Ishikawa (cell line): ENCODE results near the gene GPC6.

Source experiments
- CEBPB ChIP-seq: IDR thresholded peaks from 2 replicates; pipeline ENCODE4 v1.6.1; 2012
- CREB1 ChIP-seq: IDR thresholded peaks from 2 replicates; pipeline ENCODE4 v1.6.1; 2012; ENCODE audit warnings: low read depth
- EGR1 ChIP-seq: IDR thresholded peaks from 2 replicates; pipeline ENCODE4 v1.6.1; 2012
- EP300 ChIP-seq: IDR thresholded peaks from 2 replicates; pipeline ENCODE4 v1.6.1; 2012; ENCODE audit warnings: borderline replicate concordance
- FOXM1 ChIP-seq: IDR thresholded peaks from 2 replicates; pipeline ENCODE4 v1.6.1; 2012; ENCODE audit warnings: low read depth, borderline replicate concordance
- MAX ChIP-seq: IDR thresholded peaks from 2 replicates; pipeline ENCODE4 v1.6.1; 2012
- NFIC ChIP-seq: IDR thresholded peaks from 2 replicates; pipeline ENCODE4 v1.6.1; 2012
- RAD21 ChIP-seq: IDR thresholded peaks from 2 replicates; pipeline ENCODE4 v1.6.1; 2012; ENCODE audit warnings: low read depth
- REST ChIP-seq: IDR thresholded peaks from 2 replicates; pipeline ENCODE4 v1.6.1; 2012; ENCODE audit warnings: low read depth, mild to moderate bottlenecking
- TAF1 ChIP-seq: IDR thresholded peaks from 2 replicates; pipeline ENCODE4 v1.6.1; 2012; ENCODE audit warnings: low read depth, mild to moderate bottlenecking
- TCF12 ChIP-seq: IDR thresholded peaks from 2 replicates; pipeline ENCODE4 v1.6.1; 2012; ENCODE audit warnings: low read depth
- TEAD4 ChIP-seq: IDR thresholded peaks from 2 replicates; pipeline ENCODE4 v1.6.1; 2012
- USF1 ChIP-seq: IDR thresholded peaks from 2 replicates; pipeline ENCODE4 v1.6.1; 2012
- YY1 ChIP-seq: IDR thresholded peaks from 2 replicates; pipeline ENCODE4 v1.6.1; 2012; ENCODE audit warnings: low read depth
- ZBTB7A ChIP-seq: IDR thresholded peaks from 2 replicates; pipeline ENCODE4 v1.6.1; 2012; ENCODE audit warnings: low read depth

GPC6 gene

GRCh38 chr13:93786846-93787489 lies 560.4 kb downstream of the GPC6 start:
- TF ChIP-seq TAF1 (no peak), MAX (no peak), RAD21 (no peak), YY1 (no peak), EGR1 (no peak), REST (no peak), EP300 (no peak), TEAD4 (no peak), USF1 (no peak)

DNA sequence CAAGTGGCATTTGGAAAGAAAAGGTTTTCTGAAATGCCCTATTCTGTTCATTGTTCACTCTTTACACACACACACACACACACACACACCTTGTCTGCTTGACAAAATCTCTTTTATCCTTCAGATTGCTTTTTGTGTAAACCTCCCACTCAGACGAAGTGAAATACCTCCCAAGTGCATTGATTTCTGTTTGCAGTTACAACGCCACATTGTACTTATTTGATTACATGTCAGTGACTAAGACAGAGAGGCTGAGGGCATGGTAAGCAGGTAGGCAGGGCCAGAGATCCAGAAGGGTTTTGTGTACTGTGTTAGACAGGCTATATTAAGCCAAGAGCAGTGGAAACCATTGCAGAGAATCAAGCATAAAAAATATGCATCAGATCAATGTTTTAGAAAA lies 561.8 kb downstream of the GPC6 start:
- TF ChIP-seq YY1 (no peak), CREB1 (no peak), RAD21 (no peak), EGR1 (no peak), TAF1 (no peak), MAX (no peak), ZBTB7A (no peak), TEAD4 (no peak), REST (no peak)

GRCh38 chr13:93789058-93789457 lies 562.5 kb downstream of the GPC6 start:
- TF ChIP-seq CREB1 = no peak

GRCh38 chr13:93794197-93794885 lies 567.7 kb downstream of the GPC6 start:
- TF ChIP-seq MAX (no peak), NFIC (no peak), EP300 (no peak), REST (no peak), EGR1 (no peak), TCF12 (no peak), YY1 (no peak), CEBPB (no peak), TAF1 (no peak), ZBTB7A (no peak), RAD21 (no peak), FOXM1 (no peak), CREB1 (no peak), TEAD4 (no peak), USF1 (no peak)
